ENCODE measurements around the gene RPP25L.

RPP25L gene

DNA sequence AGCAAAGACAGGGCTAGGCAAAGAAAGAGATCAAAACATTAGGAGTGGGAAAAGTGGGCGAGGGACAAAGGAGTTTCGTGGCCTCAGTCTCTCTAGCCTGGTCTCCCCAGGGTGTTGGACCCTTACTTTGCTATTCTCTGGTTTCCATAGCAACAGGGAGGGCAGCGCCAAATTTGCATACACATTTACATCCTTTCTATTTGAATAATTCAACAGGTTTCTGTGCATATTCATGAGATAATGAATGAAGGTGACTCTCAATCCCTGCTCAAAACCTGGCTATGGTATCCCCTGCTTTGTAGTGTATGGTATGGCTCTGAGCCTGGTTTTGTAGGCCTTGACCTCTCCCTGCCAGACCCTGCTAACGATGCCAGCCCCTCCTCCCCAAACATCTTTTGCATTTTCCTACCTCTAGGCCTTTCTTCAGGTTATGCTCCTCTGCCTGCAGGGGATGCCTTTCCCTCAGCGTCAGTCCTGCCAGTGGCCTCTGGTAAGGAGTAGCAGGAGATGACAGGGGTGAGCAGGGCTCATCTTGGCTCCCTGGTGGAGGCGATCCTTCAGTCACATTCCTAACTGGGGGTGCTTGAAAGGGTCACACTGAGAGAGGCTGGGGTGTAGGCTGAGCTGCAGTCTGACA, 9.8 kb downstream of the RPP25L start:
- in situ Hi-C loops (cut with MboI; ENCODE audit: low pct_unique_long_range_greater_than_20kb, low sequenced_read_pairs, unreplicated experiment) = no loop called here
- TF ChIP-seq, protein P1, sequence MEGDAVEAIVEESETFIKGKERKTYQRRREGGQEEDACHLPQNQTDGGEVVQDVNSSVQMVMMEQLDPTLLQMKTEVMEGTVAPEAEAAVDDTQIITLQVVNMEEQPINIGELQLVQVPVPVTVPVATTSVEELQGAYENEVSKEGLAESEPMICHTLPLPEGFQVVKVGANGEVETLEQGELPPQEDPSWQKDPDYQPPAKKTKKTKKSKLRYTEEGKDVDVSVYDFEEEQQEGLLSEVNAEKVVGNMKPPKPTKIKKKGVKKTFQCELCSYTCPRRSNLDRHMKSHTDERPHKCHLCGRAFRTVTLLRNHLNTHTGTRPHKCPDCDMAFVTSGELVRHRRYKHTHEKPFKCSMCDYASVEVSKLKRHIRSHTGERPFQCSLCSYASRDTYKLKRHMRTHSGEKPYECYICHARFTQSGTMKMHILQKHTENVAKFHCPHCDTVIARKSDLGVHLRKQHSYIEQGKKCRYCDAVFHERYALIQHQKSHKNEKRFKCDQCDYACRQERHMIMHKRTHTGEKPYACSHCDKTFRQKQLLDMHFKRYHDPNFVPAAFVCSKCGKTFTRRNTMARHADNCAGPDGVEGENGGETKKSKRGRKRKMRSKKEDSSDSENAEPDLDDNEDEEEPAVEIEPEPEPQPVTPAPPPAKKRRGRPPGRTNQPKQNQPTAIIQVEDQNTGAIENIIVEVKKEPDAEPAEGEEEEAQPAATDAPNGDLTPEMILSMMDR (IDR thresholded peaks at IDR 0.05; ENCODE audit: extremely low read depth, insufficient read depth, missing control alignments) = no peak
- DNase-seq (ENCODE audit: low spot score) = no peak

DNA sequence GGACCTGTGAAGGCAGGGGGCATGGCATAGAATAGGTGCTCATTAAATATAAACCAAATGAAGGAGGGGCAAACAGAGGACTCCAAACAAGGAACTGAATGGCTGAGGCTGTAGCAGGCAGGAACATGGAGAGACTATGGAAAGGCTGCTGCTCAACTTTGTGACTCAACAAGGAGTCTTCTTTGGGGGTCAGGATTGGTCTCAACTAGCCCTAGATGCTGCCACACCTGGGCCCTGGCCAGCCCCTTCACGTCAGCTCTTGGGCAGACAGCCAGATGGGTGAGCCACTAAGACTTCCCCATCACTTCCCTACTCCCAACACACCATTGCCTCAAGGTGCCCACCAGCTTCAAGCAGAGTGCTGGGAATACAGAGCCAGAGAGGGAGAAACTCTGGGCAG, 11.0 kb downstream of the RPP25L start:
- in situ Hi-C loops (cut with MboI; ENCODE audit: low pct_unique_long_range_greater_than_20kb, low sequenced_read_pairs, unreplicated experiment) = no loop called here
- no peak for DNase-seq (ENCODE audit: low spot score)
- TF ChIP-seq, protein P1 (IDR thresholded peaks at IDR 0.05; ENCODE audit: extremely low read depth, insufficient read depth, missing control alignments) = no peak

DNA sequence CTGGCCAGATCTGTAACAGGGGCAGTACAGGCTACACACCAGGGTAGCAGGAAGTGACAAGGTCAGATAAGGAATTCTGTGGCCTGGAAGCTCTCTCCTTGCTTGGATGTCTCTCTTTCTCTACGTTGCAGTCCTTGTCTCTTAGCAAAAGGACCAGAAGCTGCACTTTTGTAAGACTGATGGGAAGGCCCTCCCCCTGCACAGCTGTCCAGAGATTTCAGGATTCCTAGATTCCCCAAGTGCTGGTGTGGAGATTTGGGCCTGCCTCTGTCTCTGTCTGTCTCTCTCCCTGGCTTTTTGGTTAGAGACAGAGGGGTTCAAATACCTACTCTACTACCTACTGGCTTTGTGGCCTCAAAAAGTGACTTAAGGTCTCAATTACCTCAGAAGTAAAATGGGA, 12.4 kb downstream of the RPP25L start:
- no peak for DNase-seq (ENCODE audit: low spot score)
- TF ChIP-seq, protein P1 (IDR thresholded peaks at IDR 0.05; ENCODE audit: extremely low read depth, insufficient read depth, missing control alignments) = no peak
- in situ Hi-C loops (cut with MboI; ENCODE audit: low pct_unique_long_range_greater_than_20kb, low sequenced_read_pairs, unreplicated experiment) = loop anchor here (25.0 kb wide), 1 partner anchor 162 kb away; no protein-coding TSS in a partner anchor

DNA sequence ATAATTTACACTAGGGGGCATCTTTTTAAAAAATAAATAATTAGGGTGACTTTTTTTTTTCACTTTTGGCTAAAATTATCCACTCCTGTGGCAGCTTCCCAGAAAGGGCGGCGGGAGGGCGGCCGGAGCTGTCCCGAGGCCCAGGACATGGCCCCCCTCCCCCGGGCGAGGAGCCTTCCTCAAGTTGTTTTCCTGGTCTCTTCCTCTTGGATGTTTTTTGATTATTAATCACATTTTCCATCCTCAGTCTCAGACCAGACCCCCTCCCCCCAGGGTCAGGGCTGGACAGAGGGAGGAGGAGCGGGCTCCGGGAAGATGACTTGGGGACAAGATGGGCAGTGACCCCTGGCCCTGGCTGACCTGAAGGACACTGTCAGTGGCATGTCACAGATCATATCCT, 17.7 kb downstream of the RPP25L start:
- DNase-seq (ENCODE audit: low spot score) = no peak
- in situ Hi-C loops (cut with MboI; ENCODE audit: low pct_unique_long_range_greater_than_20kb, low sequenced_read_pairs, unreplicated experiment) = loop anchor here (25.0 kb wide), 1 partner anchor 157 kb away; no protein-coding TSS in a partner anchor
- TF ChIP-seq, protein P1 (IDR thresholded peaks at IDR 0.05; ENCODE audit: extremely low read depth, insufficient read depth, missing control alignments) = no peak

DNA sequence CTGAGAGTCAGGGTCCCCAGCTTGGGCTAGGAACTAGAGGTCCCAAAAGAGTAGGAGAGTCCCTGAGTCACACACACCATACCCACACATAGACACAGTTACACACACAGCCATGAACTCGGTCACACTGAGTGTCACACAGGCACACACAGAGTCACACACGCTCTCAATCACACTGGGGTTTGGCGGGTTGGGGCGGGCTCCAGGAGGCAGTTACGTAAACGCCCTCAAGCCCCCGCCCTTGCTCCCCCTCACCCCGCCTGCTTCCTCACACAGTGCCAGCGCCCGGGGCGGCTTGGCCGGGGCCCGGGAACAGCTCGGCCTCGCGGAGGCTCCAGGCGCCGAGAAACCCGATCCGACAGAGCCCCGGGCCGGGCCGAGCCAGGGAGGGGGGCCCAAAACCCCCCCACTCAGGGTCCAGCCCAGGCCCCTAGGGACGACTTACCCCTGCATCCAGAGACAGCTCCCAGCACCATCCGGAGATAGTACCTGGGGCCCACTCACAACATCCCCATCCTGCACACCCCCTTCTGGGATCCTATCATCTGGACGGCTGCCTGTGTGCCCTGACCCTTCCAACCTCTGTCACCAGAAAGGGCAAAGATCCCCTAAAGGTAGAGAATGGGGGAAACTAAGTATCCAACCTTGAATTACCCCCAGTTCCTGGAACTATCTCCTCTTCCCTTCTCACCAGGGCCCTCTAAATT, 18.8 kb downstream of the RPP25L start:
- DNase-seq (ENCODE audit: low spot score) = no peak
- TF ChIP-seq, protein P1 (IDR thresholded peaks at IDR 0.05; ENCODE audit: extremely low read depth, insufficient read depth, missing control alignments) = no peak
- in situ Hi-C loops (cut with MboI; ENCODE audit: low pct_unique_long_range_greater_than_20kb, low sequenced_read_pairs, unreplicated experiment) = loop anchor here (25.0 kb wide), 1 partner anchor 156 kb away; no protein-coding TSS in a partner anchor

DNA sequence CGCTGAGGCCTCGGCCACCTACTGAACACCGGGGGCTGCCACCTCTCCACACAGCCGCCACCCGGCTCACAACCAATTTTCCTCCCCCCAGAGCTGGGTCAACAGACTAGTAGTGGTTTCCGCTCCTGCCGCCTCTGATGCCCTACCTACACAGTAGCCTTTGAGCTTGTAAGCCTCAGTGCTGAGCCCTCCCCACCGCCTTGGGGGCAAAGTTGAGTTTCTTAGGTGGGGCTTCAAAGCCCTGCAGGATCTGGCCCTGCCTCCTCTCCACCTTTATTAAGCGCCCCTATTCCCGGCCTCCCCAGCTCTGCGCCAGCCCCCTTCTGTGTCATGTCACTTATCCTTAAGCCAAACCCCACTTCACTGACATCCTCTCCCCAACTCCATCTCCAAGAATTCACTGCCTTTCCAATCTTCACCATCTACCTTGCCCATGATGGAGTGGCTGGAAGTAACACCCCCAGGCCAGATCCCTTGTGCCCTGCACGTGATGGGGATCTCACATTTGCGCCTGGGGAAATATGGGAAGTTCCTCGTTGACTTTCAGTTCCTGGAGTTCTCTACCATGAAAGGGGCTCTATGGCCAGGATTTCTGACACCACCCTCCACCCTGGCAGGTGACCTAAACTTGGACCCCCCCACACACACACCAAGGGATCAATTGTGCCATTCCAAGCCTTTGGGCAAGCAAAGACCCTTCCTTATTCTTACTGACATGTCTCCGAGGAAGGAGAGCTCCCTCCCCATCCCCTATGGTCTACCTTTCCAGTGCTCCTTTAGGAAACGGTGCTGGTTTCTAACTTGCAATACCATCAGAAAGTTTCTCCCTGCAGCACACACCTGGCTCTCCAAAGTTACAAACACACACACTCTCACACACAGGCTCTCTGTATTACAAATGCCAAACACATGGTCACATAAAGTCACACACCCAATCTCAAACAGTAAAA, 19.7 kb downstream of the RPP25L start:
- in situ Hi-C loops (cut with MboI; ENCODE audit: low pct_unique_long_range_greater_than_20kb, low sequenced_read_pairs, unreplicated experiment) = loop anchor here (25.0 kb wide), 1 partner anchor 155 kb away; no protein-coding TSS in a partner anchor
- no peak for DNase-seq (ENCODE audit: low spot score)
- TF ChIP-seq, protein P1 (IDR thresholded peaks at IDR 0.05; ENCODE audit: extremely low read depth, insufficient read depth, missing control alignments) = no peak
